CD4-positive, alpha-beta T cell treated with Interleukin-10 for 1 hour (primary cell): ENCODE measurements around the gene DOCK11.
"Not testable (repeated sequence)": the region's sequence is repeated elsewhere in the genome, so short reads cannot be mapped to it uniquely, and the experiment has no call there.

ENCODE experiments used
- DNase-seq: peaks from one replicate; pipeline ENCODE4 v3.0.0-alpha.2; 2020

DOCK11 gene

DNA sequence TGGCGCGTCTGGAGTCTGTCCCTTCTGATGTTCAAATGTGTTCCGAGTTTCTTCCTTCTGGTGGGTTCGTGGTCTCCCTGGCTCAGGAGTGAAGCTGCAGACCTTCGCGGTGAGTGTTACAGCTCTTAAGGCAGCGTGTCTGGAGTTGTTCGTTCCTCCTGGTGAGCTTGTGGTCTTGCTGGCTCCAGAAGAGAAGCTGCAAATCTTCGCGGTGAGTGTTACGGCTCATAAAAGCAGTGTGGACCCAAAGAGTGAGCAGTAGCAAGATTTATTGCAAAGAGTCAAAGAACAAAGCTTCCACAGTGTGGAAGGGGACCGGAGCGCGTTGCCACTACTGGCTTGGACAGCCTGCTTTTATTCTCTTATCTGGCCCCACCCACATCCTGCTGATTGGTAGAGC lies 220.3 kb downstream of the DOCK11 start:
- not testable (repeated sequence) for DNase-seq

DNA sequence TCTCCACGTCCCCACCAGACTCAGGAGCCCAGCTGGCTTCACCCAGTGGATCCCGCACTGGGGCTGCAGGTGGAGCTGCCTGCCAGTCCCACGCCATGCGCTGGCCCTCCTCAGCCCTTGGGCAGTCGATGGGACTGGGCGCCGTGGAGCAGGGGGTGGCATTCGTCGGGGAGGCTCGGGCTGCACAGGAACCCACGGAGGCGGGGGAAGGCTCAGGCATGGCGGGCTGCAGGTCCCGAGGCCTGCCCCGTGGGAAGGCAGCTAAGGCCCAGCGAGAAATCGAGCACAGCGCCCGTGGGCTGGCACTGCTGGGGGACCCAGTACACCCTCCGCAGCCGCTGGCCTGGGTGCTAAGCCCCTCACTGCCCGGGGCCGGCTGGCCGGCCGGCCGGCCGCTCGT lies 221.2 kb downstream of the DOCK11 start:
- not testable (repeated sequence) for DNase-seq

DNA sequence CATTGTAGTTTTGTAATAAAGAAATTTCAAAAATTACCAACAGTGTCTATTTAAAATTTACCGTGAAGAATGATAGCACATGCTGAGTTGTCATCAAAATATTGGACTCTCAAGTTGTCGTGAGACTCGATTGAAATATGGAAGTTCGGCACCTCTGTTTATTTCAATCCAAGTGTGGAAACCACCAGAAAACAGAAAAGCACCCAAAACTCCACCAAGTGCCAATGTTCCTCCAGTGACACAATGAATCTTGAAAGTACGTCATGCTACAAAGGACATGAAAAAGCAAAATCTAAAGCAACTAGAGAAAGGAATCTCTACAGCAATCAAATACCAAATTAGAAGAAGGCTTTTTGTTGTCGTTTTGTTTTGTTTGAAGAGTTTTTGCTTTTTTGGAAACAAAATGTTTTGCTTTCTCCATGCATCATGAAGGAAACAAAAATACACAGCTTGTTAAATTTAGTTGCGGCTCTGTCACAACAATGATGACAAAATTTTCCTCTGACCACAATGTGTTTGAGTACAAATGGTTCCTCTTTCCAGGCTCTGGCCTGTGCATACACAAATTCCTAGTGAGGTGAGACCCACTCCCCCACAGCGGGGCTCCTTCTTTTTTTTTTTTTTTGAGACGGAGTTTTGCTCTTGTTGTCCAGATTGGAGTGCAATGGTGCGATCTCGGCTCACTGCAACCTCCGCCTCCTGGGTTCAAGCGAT lies 222.2 kb downstream of the DOCK11 start:
- no peak for DNase-seq

DNA sequence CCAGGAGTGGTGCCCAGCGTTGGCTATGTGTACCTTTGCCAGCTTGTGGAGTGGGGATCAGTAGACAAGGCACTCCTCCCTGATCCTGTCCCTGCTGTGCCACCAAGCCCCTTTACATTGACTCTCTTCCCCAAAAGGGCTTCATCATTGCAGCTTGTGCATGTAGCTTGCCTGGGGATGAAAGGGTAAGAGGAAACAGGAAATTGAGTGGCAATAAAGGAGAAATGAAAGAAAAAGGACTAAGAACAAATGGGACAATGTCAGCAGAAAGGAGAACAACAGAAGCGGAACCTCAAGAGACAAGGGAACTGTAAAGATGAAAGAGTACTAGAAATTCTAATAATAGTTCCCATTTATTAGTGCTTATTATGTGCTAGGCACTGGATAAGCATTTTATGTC lies 223.1 kb downstream of the DOCK11 start:
- DNase-seq = no peak

DNA sequence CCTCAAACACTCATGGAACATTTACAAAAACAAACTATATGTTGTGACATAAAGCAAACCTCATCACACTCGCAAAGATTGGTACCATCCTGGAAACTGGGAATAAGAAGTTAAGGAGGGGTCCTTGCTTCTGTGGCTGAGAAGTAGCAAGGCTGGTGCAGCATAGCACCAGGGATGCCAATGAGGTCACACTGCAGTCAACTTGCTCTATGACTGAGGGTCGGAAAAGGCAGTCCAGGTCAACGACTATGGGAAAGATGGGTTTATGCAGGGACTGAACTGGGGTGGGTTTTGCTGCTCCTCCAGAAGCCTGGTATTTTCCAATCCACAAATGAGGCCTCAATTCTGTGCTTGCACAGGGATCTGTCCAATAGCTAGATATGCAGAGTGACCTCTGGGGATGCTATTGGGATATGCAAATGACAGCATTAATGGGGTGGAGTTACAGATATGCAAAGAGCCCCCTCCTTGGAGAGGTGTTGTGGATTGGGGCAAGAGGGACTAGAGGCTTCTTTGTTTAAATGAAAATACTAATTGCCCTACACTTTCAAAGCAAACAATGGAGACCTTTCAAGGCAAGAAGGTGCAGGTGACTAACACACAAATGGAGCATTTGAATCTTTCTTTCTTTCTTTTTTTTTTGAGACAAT lies 224.6 kb downstream of the DOCK11 start:
- no peak for DNase-seq

DNA sequence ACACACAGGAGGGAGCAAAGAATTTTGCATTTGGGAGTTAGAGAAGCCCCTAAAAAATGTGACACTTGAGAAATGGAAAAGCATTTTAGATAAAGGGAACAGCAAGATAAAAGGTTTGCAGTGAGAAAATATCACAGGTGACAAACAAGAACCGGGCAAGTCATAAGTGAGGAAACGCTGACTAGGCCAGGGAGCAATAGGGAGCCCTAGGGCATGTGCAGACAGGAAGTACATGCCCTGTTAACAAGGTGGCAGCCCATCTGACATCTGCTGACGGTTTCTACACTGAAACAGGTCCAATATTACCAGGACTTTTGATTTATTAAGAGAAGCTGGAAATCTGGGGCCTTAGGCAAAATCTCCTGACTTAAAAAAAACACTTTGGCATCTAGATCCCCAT lies 227.8 kb downstream of the DOCK11 start:
- no peak for DNase-seq

DNA sequence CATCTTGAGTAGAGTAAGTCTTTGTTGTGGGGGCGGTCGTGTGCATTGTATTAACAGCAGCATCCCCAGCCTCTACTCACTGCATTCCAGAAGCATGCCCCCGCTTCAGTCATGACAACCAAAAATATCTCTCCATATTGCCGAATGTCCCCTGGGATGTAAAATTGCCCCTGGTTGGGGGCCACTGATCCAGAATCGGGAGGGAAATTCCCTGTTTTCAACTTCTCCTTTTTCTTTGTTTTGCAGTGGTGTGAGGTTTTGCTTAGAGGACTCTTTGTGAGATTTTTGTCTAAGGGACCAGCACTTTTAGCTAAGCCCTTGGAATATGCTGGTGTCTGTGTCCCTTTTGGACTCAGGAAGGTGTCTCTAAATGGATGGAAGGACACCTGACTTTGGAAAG lies 228.8 kb downstream of the DOCK11 start:
- DNase-seq = no peak

DNA sequence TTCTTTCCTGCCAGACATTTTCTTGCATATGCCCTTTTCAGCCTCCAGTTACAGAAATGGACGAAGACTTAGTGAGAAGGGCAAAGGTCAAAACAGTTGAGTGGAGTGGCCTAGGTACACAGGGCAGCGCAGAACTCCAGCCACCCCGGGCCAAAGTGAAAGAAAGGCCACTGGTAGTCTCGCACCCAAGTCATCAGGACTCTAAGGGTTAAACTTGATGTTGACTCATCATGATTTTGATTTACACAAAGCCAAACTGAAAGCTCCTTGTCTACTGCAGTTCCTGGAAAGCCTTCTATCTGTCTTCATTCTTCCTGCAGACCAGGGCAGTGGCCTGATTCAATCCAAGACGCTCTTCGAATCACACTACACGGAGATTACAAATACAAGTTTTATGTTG lies 229.2 kb downstream of the DOCK11 start:
- DNase-seq = no peak

DNA sequence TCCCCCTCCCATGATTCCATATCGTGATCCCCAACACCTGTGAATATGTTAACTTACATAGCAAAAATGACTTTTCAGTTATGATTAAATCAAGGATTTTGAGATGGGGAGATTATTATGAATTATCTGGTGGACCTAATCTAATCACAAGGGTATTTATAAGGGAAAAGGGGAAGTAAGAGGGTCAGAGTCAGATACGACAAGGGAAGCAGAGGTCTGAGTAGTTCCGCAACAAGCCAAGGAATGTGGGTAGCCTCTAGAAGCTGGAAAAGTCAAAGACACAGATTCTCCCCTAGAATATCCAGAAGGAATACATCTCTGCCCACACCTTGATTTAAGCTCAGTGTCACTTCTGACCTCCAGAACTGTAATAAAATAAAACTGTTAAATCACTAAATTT lies 230.8 kb downstream of the DOCK11 start:
- DNase-seq = no peak

DNA sequence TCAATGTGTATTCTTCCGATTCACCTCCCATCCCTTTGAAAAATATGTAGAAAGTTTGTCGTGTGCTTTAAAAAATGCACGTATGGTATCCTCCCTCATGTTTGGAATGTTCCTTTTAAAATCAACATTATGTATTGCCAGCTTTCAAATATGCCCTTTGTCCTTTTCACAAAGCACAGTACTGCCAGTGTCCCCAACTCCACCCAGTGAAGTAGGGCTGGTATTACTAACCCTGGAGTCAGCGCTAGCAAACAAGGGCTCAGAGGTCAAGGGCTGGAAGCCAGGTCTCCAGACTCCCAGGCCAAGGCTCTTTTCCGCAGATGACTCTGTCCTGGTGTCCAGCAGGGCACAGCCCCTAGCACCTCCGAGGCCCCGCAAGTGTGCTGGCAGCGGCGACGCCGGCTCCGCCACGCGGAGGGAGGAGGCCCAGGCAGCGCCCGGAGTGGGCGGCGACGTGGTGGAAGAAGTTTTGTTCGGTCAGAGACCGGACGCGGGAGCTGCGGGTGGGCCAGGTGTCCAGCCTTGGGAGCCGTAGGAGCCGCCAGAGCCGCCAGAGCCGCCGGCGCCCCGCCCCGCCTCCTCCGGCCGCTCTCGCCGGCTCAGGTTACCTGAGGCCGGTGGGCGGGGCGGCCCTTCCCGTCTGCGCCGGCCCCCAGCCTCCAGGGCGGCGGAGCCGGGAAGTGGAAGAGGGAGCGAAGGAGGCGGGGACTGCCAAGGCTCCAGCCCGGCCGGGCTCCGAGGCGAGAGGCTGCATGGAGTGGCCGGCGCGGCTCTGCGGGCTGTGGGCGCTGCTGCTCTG lies 231.5 kb downstream of the DOCK11 start, which contains the start of gene IL13RA1:
IL13RA1 (plus strand) TSS at position 720 of the 799 bp plus-strand sequence; CDS start at position 753, 33 bp downstream.
- peak; percentile 23 for DNase-seq

DNA sequence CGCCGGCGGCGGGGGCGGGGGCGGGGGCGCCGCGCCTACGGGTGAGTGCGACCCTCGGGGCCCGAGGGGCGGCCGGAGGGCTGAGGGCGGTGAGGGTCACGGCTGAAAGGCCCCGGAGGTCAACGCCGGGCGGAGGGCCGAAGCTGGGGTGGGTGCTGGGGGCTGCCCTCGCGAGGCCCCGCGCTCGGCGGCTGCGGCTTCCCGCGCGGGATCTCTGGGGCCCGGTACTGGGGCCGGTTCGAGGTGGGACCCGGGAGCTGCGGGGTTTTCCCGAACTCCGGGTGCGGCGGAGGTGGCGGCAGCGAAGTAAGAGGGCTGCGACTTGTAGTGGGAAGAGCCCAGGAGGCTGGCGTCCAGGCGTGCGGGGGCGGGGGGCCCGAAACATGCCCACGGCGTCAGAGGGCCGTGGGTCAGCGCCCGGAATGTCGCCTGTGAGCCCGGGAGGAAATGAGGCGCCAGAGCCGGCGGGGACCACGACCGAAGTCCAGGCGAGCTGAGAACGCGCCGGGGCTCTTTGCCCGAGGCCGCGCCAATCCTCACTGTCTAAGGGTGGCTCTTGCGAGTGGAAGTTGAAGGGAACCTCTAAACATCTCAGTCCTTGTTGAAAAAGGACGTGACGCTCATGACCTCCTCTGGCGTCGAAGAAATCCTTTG lies 232.2 kb downstream of the DOCK11 start:
- DNase-seq = no peak

DNA sequence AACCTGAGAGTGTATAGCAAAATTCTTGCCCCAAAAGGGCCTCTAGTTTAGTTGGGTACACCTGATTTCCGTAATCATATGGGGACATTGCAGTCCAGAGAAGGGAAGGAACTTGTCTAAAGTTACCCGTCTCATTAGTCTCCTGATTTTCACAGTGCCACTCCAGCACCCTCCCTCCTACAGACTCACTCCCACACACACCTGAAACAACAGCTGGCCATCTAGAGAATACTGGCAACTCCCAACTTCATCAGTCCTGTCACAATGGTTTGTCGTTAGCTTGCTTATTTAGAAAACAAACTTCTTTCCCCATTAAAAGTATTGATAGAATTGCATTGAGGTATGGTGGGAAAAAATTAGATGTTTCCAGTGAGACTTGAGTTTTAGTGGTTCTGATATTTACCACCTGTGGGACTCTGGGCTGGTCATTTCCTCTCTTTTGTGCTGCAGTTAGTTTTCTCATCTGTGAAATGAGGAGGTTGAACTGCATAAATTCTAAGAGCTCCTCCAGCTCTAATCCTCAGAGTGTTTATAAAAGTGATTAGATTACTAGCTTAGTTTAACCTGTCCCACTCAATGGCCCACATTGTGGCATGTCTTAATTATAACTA lies 233.5 kb downstream of the DOCK11 start:
- no peak for DNase-seq

DNA sequence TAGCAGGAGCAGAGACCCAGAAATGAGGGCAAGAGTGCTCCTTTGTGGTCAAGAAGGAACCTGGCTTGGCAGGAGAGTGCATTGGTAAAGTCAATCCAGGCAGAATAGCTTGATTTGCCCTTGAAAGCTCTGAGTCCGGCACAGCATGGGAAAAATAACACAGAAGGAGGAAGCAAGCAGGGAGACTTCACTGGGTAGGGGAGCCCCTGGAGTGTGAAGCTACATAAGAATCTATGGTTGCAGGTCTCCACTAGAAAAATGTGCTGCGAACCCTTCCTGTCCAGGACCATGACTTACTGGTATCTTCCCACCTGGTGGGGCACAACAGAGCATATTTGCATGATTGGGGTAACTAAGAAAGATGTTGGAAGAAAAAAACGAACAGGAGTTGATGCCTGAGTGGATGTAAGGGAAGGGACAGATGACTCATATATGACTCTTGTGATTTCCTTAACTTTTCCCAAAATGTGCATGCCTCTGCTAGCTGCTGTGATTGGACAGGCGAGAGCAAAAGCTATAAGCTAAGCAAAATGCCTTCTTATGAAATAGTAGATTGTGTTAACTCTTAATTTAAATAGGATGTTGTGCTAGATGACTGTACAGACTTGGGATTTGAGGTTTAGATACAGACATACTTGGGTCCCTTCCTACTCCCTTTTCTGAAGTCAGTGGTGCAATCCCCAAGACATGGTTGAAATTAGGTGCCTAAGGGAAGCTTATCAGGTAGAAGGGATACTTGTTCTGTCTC lies 235.1 kb downstream of the DOCK11 start:
- DNase-seq = no peak

DNA sequence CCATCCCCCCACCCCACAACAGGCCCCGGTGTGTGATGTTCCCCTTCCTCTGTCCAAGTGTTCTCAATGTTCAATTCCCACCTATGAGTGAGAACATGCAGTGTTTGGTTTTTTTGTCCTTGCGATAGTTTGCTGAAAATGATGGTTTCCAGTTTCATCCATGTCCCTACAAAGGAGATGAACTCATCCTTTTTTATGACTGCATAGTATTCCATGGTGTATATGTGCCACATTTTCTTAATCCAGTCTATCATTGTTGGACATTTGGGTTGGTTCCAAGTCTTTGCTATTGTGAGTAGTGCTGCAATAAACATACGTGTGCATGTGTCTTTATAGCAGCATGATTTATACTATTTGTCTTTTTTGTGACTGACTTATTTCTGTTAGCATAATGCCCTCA lies 236.9 kb downstream of the DOCK11 start:
- DNase-seq = not testable (repeated sequence)

DNA sequence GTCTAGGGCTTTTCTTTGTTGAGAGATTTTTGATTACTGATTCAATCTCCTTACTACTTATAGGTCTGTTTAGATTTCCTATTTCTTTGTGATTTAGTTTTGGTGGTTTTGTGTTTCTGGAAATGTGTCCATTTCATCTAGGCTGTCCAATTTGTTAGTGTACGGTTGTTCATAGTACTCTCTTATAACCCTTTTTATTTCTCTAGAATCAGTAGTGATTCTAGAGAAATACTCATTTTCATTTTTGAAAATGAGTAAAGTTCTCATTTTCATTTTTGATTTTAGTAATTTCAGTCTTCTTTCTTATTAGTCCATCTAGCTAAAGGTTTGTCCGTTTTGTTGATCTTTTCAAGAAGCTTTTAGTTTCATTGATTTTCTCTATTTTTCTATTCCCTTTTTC lies 239.3 kb downstream of the DOCK11 start:
- no peak for DNase-seq
